HepG2 (cell line): ENCODE measurements around the gene BFSP1. TPM values are rescaled to one million over a fixed set of nuclear protein-coding genes. Genes with fewer than 3 reads are reported as not detected.

Source experiments
- ATAC-seq: fragments of 200-7000 bp; cut with Tn5 transposase; 3 replicates; pipeline ENCODE4 v1.9.1; 2020; ENCODE audit warnings: mild to moderate bottlenecking, moderate library complexity
- Bru-seq: library from RNA; stranded (reverse); fragments of 400-500 nt; gene quantifications from one replicate; lab custom pipeline; 2021; lab: Mats Ljungman, UMichigan
- BruChase-seq, 2 experiments: library from RNA; stranded (reverse); fragments of 400-500 nt; gene quantifications; one replicate each; lab custom pipeline; 2021; lab: Mats Ljungman, UMichigan
- BruUV-seq: library from RNA; stranded (reverse); fragments of 400-500 nt; replicated peaks from 2 replicates; lab custom pipeline; 2021; lab: Mats Ljungman, UMichigan
- CTCF ChIA-PET: fragments of 300-600 bp; formaldehyde crosslinking; extraction: SDS; loops from one replicate; lab custom pipeline; 2021; ENCODE audit warnings: low total read pairs, inconsistent platforms, low intra/inter-chr PET ratio; lab: Yijun Ruan, JAX
- POLR2A ChIA-PET: fragments of 350-600 bp; sonication (Branson Sonifier 250); formaldehyde crosslinking; loops from one replicate; lab custom pipeline; 2020; ENCODE audit warnings: antibody characterized with exemption, inconsistent platforms; lab: Yijun Ruan, JAX
- DNase-seq: peaks from one replicate; pipeline ENCODE4 v3.0.0-alpha.2; 2015; ENCODE audit warnings: low spot score
- FAIRE-seq: peaks from 3 replicates; lab custom pipeline; 2011; peaks lifted over from hg19 to GRCh38; lab: Jason Lieb, UNC
- H2AFZ ChIP-seq: one replicate; pipeline ENCODE4 v1.6.1; 2011; ENCODE audit warnings: low read length, inconsistent platforms
- H3K27ac ChIP-seq: fragments of 300-600 bp; 3 replicates; pipeline ENCODE4 v1.8.0; 2011; ENCODE audit warnings: mixed run types, mild to moderate bottlenecking, mixed read lengths, low read length, inconsistent platforms; ENCODE audit not compliant: insufficient read depth; ENCODE audit errors: extremely low read length
- H3K27me3 ChIP-seq, 2 experiments: fragments of 200-600 bp in 1 of 2; 2 replicates in 1 of 2; 3 replicates in 1 of 2; pipeline versions ENCODE4 v1.6.0 to v1.8.0; 2011; ENCODE audit warnings: low read length in 2 of 2, mild to moderate bottlenecking in 2 of 2, moderate library complexity in 2 of 2, inconsistent platforms in 1 of 2; ENCODE audit not compliant: insufficient read depth in 2 of 2, control insufficient read depth in 1 of 2
- H3K36me3 ChIP-seq, 2 experiments: fragments of 200-600 bp in 1 of 2; replicated peaks in 1 of 2; 2 replicates in 1 of 2; 3 replicates in 1 of 2; pipeline versions ENCODE4 v1.5.1 to v1.8.0; 2011; ENCODE audit warnings: low read length in 2 of 2, inconsistent platforms in 1 of 2; ENCODE audit not compliant: insufficient read depth in 2 of 2, control insufficient read depth in 1 of 2
- H3K4me1 ChIP-seq: 2 replicates; pipeline ENCODE4 v1.5.1; 2012; ENCODE audit warnings: low read length, inconsistent platforms; ENCODE audit not compliant: insufficient read depth
- H3K4me2 ChIP-seq: 2 replicates; pipeline ENCODE4 v1.6.0; 2011; ENCODE audit warnings: low read depth, low read length, inconsistent platforms
- H3K4me3 ChIP-seq, 3 experiments: fragments of 200-600 bp in 1 of 3; sonication (generic), shearing (Covaris generic) in 1 of 3; replicated peaks in 1 of 3; 2 replicates each; pipeline ENCODE4 v1.5.1; 2011 to 2016; ENCODE audit warnings: low read length in 3 of 3, inconsistent platforms in 2 of 3, low read depth in 2 of 3, mild to moderate bottlenecking in 2 of 3, control low read depth in 1 of 3, mixed read lengths in 1 of 3; ENCODE audit not compliant: insufficient read depth in 1 of 3
- H3K79me2 ChIP-seq: one replicate; pipeline ENCODE4 v1.6.1; 2011; ENCODE audit warnings: low read length, inconsistent platforms; ENCODE audit not compliant: insufficient read depth
- H3K9ac ChIP-seq: 2 replicates; pipeline ENCODE4 v1.6.0; 2011; ENCODE audit warnings: mild to moderate bottlenecking, low read depth, low read length, inconsistent platforms; ENCODE audit not compliant: insufficient read depth
- H3K9me3 ChIP-seq: 2 replicates; pipeline ENCODE4 v1.5.1; 2012; ENCODE audit warnings: mild to moderate bottlenecking, low read length
- H4K20me1 ChIP-seq: 2 replicates; pipeline ENCODE4 v1.6.0; 2011; ENCODE audit warnings: inconsistent platforms, mild to moderate bottlenecking, low read length, moderate library complexity; ENCODE audit not compliant: insufficient read depth
- FOXA1 ChIP-seq, 2 experiments: fragments of 450-650 bp in 1 of 2; sonication (generic) in 1 of 2; formaldehyde crosslinking in 1 of 2; IDR thresholded peaks; 2 replicates each; pipeline versions ENCODE4 v1.4.0 to v1.6.1; 2016 to 2020; ENCODE audit warnings: missing genetic modification reagents in 1 of 2
- HMG20B ChIP-seq: conservative IDR thresholded peaks from 2 replicates; pipeline ENCODE4 v1.6.1; 2016; ENCODE audit warnings: missing genetic modification reagents, missing compliant biosample characterization
- ISL2 ChIP-seq: sonication (generic); formaldehyde crosslinking; IDR thresholded peaks from 2 replicates; pipeline ENCODE4 v1.5.0; 2020; ENCODE audit warnings: missing genetic modification reagents
- MBD4 ChIP-seq: IDR thresholded peaks from 2 replicates; pipeline ENCODE4 v1.6.1; 2012; ENCODE audit warnings: low read length, inconsistent platforms, borderline replicate concordance
- ZGPAT ChIP-seq: IDR thresholded peaks from 2 replicates; pipeline ENCODE4 v1.6.1; 2016; ENCODE audit warnings: mild to moderate bottlenecking
- ZNF292 ChIP-seq: sonication (generic); formaldehyde crosslinking; IDR thresholded peaks from 2 replicates; pipeline ENCODE4 v1.8.1; 2022; ENCODE audit warnings: mild to moderate bottlenecking, low read depth, missing genetic modification reagents, borderline replicate concordance
- ZNF564 ChIP-seq: sonication (generic); formaldehyde crosslinking; IDR thresholded peaks from 2 replicates; pipeline ENCODE4 v1.8.1; 2023; ENCODE audit warnings: mild to moderate bottlenecking, missing genetic modification reagents
- ZNF574 ChIP-seq: sonication (generic); formaldehyde crosslinking; IDR thresholded peaks from 2 replicates; pipeline ENCODE4 v1.4.0; 2020; ENCODE audit warnings: missing genetic modification reagents
- ZNF792 ChIP-seq: IDR thresholded peaks from 2 replicates; pipeline ENCODE4 v1.6.1; 2016
- WGBS: methylation state at CpG from one replicate; pipeline ENCODE4 v1.1.6; 2017; ENCODE audit warnings: low lambda C conversion rate; 5-methylcytosine and 5-hydroxymethylcytosine counted together
- in situ Hi-C: cut with HindIII; loops from 2 replicates; pipeline ENCODE4 v1.10.0; 2017; ENCODE audit warnings: low pct_unique_long_range_greater_than_20kb; ENCODE audit not compliant: extremely low pct_ligation_motif_present
- intact Hi-C: fragments of 100-400 bp; cut with micrococcal nuclease; formaldehyde crosslinking; loops from one replicate; pipeline ENCODE4 v1.10.0; 2022; ENCODE audit not compliant: unreplicated experiment
- long read RNA-seq, 2 experiments: library from RNA in 1 of 2; library from polyadenylated mRNA in 1 of 2; stranded (forward) in 1 of 2; unstranded in 1 of 2; transcript quantifications; one replicate each; pipeline ENCODE4 v2.0.0, GENCODE V29; 2019 to 2022
- polyA minus RNA-seq, 3 experiments: library from RNA; depleted of rRNA, polyadenylated mRNA; stranded (reverse); fragments of >200 nt; gene quantifications; 2 replicates each; pipeline ENCODE4 v1.2.3, GENCODE V29; 2011; ENCODE audit warnings: low replicate concordance in 1 of 3
- polyA plus RNA-seq, 8 experiments: library from polyadenylated mRNA; depleted of rRNA in 3 of 8; stranded (reverse) in 7 of 8; unstranded in 1 of 8; fragments of >200 nt; fragmentation: Illumina TruSeq in 4 of 8; extraction: Trizol in 4 of 8; gene quantifications; 2 replicates each; pipeline versions ENCODE4 v1.2.1 to v1.2.3, GENCODE V29; 2011 to 2016; ENCODE audit warnings: low read depth in 4 of 8, missing spikeins in 1 of 8, mixed read lengths in 1 of 8; ENCODE audit not compliant: insufficient read depth in 1 of 8
- total RNA-seq, 5 experiments: library from RNA; depleted of rRNA; stranded (reverse); fragments of >200 nt; fragmentation: Illumina TruSeq; extraction: Trizol; gene quantifications; 2 replicates each; pipeline ENCODE4 v1.2.3, GENCODE V29; 2016; ENCODE audit warnings: low read depth in 1 of 5

Gene BFSP1
- total RNA-seq (2016; rRNA removed; fragmentation: Illumina TruSeq; extraction: Trizol) (0.22 and 0.36 TPM in 2 replicates), polyA plus RNA-seq (2011; rRNA removed) (0.24 and 0.26 TPM in 2 replicates), polyA minus RNA-seq (2011; rRNA and poly(A)+ RNA removed; ENCODE audit: low replicate concordance) (0.42 and 1.2 TPM in 2 replicates), Bru-seq, nascent RNA (percentile 31 among the genes with signal in this experiment), BruChase-seq, experiment 1, labeled RNA remaining after a 6-hour chase (percentile 26 among the genes with signal in this experiment), BruChase-seq, experiment 2, labeled RNA remaining after a 2-hour chase (percentile 30 among the genes with signal in this experiment)
- 0.30 TPM in 1 of 2 replicates, not detected in the other for total RNA-seq (2016; cell fraction: cytosol; rRNA removed; fragmentation: Illumina TruSeq; extraction: Trizol; ENCODE audit: low read depth)
- 0.30 and 0.79 TPM in 2 replicates for total RNA-seq (2016; cell fraction: insoluble cytoplasmic fraction; rRNA removed; fragmentation: Illumina TruSeq; extraction: Trizol)
- 0.28 and 0.34 TPM in 2 replicates for total RNA-seq (2016; cell fraction: membrane; rRNA removed; fragmentation: Illumina TruSeq; extraction: Trizol)
- total RNA-seq (2016; cell fraction: nucleus; rRNA removed; fragmentation: Illumina TruSeq; extraction: Trizol): 0.19 and 0.44 TPM in 2 replicates
- polyA plus RNA-seq (2011; cell fraction: cytosol; rRNA removed): 0.28 and 0.32 TPM in 2 replicates
- polyA plus RNA-seq (2011; cell fraction: nucleus; rRNA removed): 0.11 and 0.23 TPM in 2 replicates
- polyA plus RNA-seq (2012): 0.15 and 0.31 TPM in 2 replicates
- 0.11 and 0.23 TPM in 2 replicates for polyA plus RNA-seq (2016; cell fraction: cytosol; fragmentation: Illumina TruSeq; extraction: Trizol; ENCODE audit: low read depth)
- polyA plus RNA-seq (2016; cell fraction: insoluble cytoplasmic fraction; fragmentation: Illumina TruSeq; extraction: Trizol; ENCODE audit: low read depth): 0.26 and 0.56 TPM in 2 replicates
- 0.26 and 0.31 TPM in 2 replicates for polyA plus RNA-seq (2016; cell fraction: membrane; fragmentation: Illumina TruSeq; extraction: Trizol; ENCODE audit: low read depth)
- 0.21 and 0.27 TPM in 2 replicates for polyA plus RNA-seq (2016; cell fraction: nucleus; fragmentation: Illumina TruSeq; extraction: Trizol; ENCODE audit: insufficient read depth, low read depth)
- not detected in 2 replicates for polyA minus RNA-seq (2011; cell fraction: cytosol; rRNA and poly(A)+ RNA removed)
- 0.25 TPM in 1 of 2 replicates, not detected in the other for polyA minus RNA-seq (2011; cell fraction: nucleus; rRNA and poly(A)+ RNA removed)
- long read RNA-seq, experiment 1, partial matches to known transcripts: 1 of 1 reads
- long read RNA-seq, experiment 1, other reads (novel, unspliced or antisense): 0 of 1 reads
- long read RNA-seq, experiment 2, partial matches to known transcripts: 0 of 4 reads
- long read RNA-seq, experiment 2, other reads (novel, unspliced or antisense): 3 of 4 reads

GRCh38 chr20:17530716-17531664, at the start of gene BFSP1:
BFSP1 (minus strand) TSS chr20:17531379; CDS start chr20:17531329, 50 bp downstream.
- ChIA-PET CTCF (interaction anchor here (0.9 kb wide), 1 partner anchor 25 kb away, joined by 3 read pairs; no protein-coding TSS in a partner anchor), POLR2A (interaction anchor here (0.8 to 1.4 kb wide), 5 partner anchors 39 to 757 kb away, joined by 3 to 4 read pairs (median 3); partner anchors contain the start of genes DSTN and ZNF133)
- 43% methylated on average over 87 of the region's 111 CpGs for WGBS
- no TSS peak for BruUV-seq
- Histone ChIP-seq H3K27ac (no peak within 1 kb of the TSS), H3K9me3 (no peaks in the 10 kb centered on the region), H4K20me1 (no peaks in the 10 kb centered on the region; the same call in 1 of the 2 replicates), H3K27me3 (peaks cover 0 to 10% of the 10 kb centered on the region in 2 experiments; a peak in 2 of 5 replicates), H3K4me3 (peak within 1 kb of the TSS; percentile 41 to 67 (median 49)), H3K4me2 (peak within 1 kb of the TSS; percentile 73), H3K36me3 (no peaks in the 10 kb centered on the region), H3K4me1 (peaks cover 27% of the 10 kb centered on the region), H3K79me2 (no peaks in the 10 kb centered on the region), H2AFZ (peak within 1 kb of the TSS; percentile 8), H3K9ac (peak within 1 kb of the TSS; percentile 40)
- intact Hi-C loops: loop anchor here (1.0 to 5.0 kb wide), 2 partner anchors 26 to 466 kb away; no protein-coding TSS in a partner anchor
- in situ Hi-C loops: loop anchor here (10.0 kb wide), 1 partner anchor 404 kb away; no protein-coding TSS in a partner anchor
- FAIRE-seq (no peak), ATAC-seq (peak; percentile 91), DNase-seq (peak; percentile 55)
- TF ChIP-seq ZGPAT (peak; percentile 85; the same call in 1 of the 2 replicates), ZNF574 (CRISPR knock-in tag) (peak; percentile 61; the same call in 1 of the 2 replicates), ISL2 (no peak), ZNF792 (CRISPR knock-in tag) (peak; percentile 64), MBD4 (no peak), FOXA1 (IDR thresholded peaks at IDR 0.05) (no peak), FOXA1 (CRISPR knock-in tag; IDR thresholded peaks at IDR 0.05) (peak; percentile 83), ZNF292 (0 out of 2 replicates have a peak, but pooled peaks have one; percentile 26), HMG20B (CRISPR knock-in tag) (0 out of 2 replicates have a peak, but pooled peaks have one; percentile 30), ZNF564 (CRISPR knock-in tag) (peak; percentile 27; the same call in 1 of the 2 replicates)
